ENCODE data around the gene SORCS2. TPM values are rescaled to one million over a fixed set of nuclear protein-coding genes. Genes with fewer than 3 reads are reported as not detected.

Gene SORCS2
- total RNA-seq, 1 experiment from 2014 or later: 0.15 TPM

GRCh38 chr4:7540654-7541413 lies 348.5 kb downstream of the SORCS2 start:
- ATAC-seq (no peak), DNase-seq (ENCODE audit: low read depth, low spot score) (no peak)
- TF ChIP-seq POLR2AphosphoS5 (IDR thresholded peaks at IDR 0.05; ENCODE audit: low read depth, low read length) (no peak), SIN3A (IDR thresholded peaks at IDR 0.05; ENCODE audit: borderline replicate concordance, insufficient read depth, low read depth, low read length) (no peak), REST (IDR thresholded peaks at IDR 0.05; ENCODE audit: insufficient read depth in 1 of 2, low read depth in 2 of 2, low read length in 1 of 2) (no peak), TCF7L2 (IDR thresholded peaks at IDR 0.05; ENCODE audit: low read depth, low read length) (no peak), CTCF (IDR thresholded peaks at IDR 0.05) (no peak)
- in situ Hi-C loops (cut with HindIII; ENCODE audit: low pct_unique_long_range_greater_than_20kb, low sequenced_read_pairs) (no loop called here), intact Hi-C loops (cut with micrococcal nuclease; ENCODE audit: unreplicated experiment) (no loop called here)
- Histone ChIP-seq H3K4me1 (ENCODE audit: control insufficient read depth, insufficient read depth, low read length) (no peaks in the 10 kb centered on the region), H3K27me3 (ENCODE audit: control insufficient read depth, insufficient read depth, low read length) (no peaks in the 10 kb centered on the region), H3K9me3 (ENCODE audit: control insufficient read depth, insufficient read depth, low read depth, low read length) (no peaks in the 10 kb centered on the region), H3K4me3 (ENCODE audit: low read depth in 2 of 2, low read length in 2 of 2) (no peak overlapping the region), H3K27ac (ENCODE audit: low read length) (no peak overlapping the region), H3K36me3 (ENCODE audit: control insufficient read depth, insufficient read depth, low read length) (no peaks in the 10 kb centered on the region)
- BruUV-seq (replicated peaks): no TSS peak
- CTCF ChIA-PET: no interaction called here
- POLR2A ChIA-PET: no interaction called here

- intact Hi-C loops (cut with micrococcal nuclease; ENCODE audit: unreplicated experiment) (no loop called here), in situ Hi-C loops (cut with HindIII; ENCODE audit: low pct_unique_long_range_greater_than_20kb, low sequenced_read_pairs) (no loop called here)
Observed at GRCh38 chr4:7541414-7541810, 349.1 kb downstream of the SORCS2 start.

More at GRCh38 chr4:7541414-7541810, 349.1 kb downstream of the SORCS2 start:
- H3K27ac ChIP-seq (ENCODE audit: low read length): no peak overlapping the region
- ChIA-PET POLR2A (no interaction called here), CTCF (no interaction called here)
- no peaks in the 10 kb centered on the region for H3K9me3 ChIP-seq (ENCODE audit: control insufficient read depth, insufficient read depth, low read depth, low read length)
- TF ChIP-seq POLR2AphosphoS5 (IDR thresholded peaks at IDR 0.05; ENCODE audit: low read depth, low read length) (no peak), TCF7L2 (IDR thresholded peaks at IDR 0.05; ENCODE audit: low read depth, low read length) (no peak), REST (IDR thresholded peaks at IDR 0.05; ENCODE audit: insufficient read depth in 1 of 2, low read depth in 2 of 2, low read length in 1 of 2) (no peak), CTCF (IDR thresholded peaks at IDR 0.05) (no peak), SIN3A (IDR thresholded peaks at IDR 0.05; ENCODE audit: borderline replicate concordance, insufficient read depth, low read depth, low read length) (no peak)
- no peak overlapping the region for H3K4me3 ChIP-seq (ENCODE audit: low read depth in 2 of 2, low read length in 2 of 2)
- no peaks in the 10 kb centered on the region for H3K27me3 ChIP-seq (ENCODE audit: control insufficient read depth, insufficient read depth, low read length)
- no peak for ATAC-seq
- BruUV-seq (replicated peaks): no TSS peak
- no peaks in the 10 kb centered on the region for H3K36me3 ChIP-seq (ENCODE audit: control insufficient read depth, insufficient read depth, low read length)
- H3K4me1 ChIP-seq (ENCODE audit: control insufficient read depth, insufficient read depth, low read length): no peaks in the 10 kb centered on the region
- no peak for DNase-seq (ENCODE audit: low read depth, low spot score)

Measured in Panc1 (cell line).